ENCODE data around the gene VEZF1. TPM values are rescaled to one million over a fixed set of nuclear protein-coding genes. Genes with fewer than 3 reads are reported as not detected.

The VEZF1 gene, protein sequence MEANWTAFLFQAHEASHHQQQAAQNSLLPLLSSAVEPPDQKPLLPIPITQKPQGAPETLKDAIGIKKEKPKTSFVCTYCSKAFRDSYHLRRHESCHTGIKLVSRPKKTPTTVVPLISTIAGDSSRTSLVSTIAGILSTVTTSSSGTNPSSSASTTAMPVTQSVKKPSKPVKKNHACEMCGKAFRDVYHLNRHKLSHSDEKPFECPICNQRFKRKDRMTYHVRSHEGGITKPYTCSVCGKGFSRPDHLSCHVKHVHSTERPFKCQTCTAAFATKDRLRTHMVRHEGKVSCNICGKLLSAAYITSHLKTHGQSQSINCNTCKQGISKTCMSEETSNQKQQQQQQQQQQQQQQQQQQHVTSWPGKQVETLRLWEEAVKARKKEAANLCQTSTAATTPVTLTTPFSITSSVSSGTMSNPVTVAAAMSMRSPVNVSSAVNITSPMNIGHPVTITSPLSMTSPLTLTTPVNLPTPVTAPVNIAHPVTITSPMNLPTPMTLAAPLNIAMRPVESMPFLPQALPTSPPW
- 17.3 and 20.8 TPM in 2 replicates for total RNA-seq (ENCODE audit: low replicate concordance)

DNA sequence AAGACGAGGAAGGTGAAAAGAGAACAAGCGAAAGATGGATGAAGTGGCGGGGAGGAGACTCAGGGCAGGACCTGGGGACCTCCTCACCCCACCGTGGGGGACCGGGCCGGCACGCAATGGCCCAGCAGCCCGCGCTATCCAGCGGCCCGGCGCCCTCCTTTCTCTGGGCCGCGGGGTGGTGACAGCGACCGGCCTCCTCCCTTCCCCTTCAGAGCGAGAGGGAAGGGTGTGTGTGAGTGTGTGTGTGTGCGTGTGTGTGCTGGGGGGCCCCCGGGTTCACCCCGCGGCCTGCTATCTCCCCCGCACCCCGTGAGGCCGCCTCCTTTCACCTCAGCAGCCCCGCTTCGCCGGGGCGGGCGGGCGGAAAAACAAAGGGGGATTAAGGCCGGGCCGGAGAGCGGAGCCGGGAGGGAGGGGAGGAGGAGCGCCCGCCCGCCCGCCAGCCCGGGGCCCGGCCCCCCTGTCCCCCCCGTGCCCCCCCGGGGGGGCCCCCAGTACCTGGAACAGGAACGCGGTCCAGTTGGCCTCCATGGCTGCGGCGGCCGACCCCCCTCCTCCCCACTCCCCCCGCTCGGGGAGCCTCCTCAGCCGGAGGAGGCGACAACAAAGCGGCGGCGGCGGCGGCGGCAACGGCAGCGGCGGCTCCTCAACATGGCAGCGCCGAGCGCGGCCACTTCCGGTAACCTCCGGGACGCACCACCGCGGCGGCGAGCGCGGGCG lies at the start of gene VEZF1:
VEZF1 (minus strand) TSS at position 674 of the 720 bp plus-strand sequence; CDS start at position 531, 143 bp downstream.

DNA sequence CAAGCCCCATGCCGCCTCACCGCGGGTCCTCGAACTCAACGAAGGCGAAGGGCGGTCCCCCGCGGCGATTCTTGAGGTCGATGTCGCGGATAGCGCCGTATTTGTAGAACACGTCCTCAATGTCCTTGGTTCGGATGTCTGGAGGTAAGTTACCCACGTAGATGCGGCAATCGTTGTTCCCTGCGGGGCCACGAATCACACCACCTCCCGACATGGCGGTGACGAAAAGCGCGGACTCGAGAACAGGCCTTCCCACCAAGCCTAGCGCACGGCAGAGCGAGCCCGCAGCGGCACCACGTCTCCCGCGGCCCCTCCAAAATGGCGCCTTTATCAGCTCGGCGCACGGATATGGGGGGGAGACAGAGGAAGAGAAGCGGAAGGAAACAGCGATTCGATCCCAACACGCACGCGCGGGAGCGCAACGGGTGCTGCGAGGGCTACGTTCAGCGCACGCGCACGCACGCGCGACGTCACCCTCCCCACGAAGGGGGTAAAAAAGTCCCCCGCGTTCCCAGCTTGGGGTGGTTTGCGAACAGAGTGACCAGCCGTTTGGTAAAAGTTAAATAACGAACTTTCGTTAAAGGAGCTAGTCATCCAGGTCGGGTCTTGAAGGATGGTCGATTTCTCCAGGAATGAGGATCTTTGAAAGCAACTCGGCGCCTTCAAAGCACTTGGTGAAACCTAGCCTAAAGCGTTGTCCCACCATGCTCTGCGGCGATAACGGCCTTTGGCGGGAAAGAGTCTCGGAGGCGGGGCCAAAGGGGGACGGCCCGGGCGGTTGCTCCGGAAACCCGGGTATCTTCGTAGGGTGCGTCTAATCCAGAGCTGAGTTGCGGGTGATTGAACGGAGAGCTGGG lies 19.1 kb upstream of the VEZF1 start, which contains the start of gene SRSF1:
SRSF1 (minus strand) TSS at position 323 of the 857 bp plus-strand sequence; CDS start at position 214, 109 bp downstream.

DNA sequence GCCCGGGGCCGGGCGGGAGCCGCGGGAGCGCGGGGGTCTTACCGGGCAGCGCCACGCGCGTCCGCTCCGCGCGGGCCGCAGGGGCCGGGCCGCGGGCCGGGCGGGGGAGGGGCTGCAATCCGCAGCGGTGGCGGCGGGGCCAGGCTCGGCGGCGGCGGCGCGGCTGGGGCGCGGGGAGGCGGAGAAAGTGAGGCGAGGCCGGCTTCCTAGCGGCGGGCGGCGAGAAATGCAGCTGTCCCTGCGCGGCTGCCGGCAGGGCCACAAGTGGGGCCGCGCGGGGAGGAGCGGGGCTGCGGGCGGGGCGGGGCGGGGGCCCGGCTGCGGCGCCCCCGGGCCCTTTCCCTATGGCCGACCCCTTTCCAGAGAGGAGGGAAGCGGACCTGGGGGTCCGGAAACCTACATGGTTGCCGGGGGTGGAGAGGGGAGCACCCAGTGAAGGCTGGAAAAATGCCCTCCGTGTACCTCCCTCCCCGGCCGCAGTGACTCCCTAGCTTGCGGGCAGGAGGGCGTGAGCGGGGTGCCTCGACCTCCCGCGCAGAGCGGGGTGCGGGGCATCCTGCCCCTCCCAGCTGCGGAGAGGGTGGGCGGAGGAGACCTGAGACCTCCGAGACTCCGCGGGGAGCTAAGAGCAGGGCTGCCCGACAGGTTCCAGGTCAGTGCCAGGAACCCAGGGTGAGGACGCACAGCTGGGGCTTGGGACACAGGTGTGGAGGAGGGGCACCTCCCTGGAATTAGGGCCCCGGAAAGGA lies 32.7 kb downstream of the VEZF1 start, which contains the start of gene CUEDC1:
CUEDC1 (minus strand) TSS at position 230 of the 749 bp plus-strand sequence. CDS start 69,848 bp downstream, outside the sequence.

Other genes with a start within 250 kb of the VEZF1 start
- not detected in 2 replicates for gene CCDC182, start 243.0 kb downstream of the VEZF1 start, total RNA-seq (ENCODE audit: low replicate concordance)
- 31.4 and 54.5 TPM in 2 replicates for gene MRPS23, start 138.2 kb downstream of the VEZF1 start, total RNA-seq (ENCODE audit: low replicate concordance)
- 6.2 and 9.4 TPM in 2 replicates for gene CUEDC1, start 32.8 kb downstream of the VEZF1 start, total RNA-seq (ENCODE audit: low replicate concordance)
- 421 and 590 TPM in 2 replicates for gene SRSF1, start 19.0 kb upstream of the VEZF1 start, total RNA-seq (ENCODE audit: low replicate concordance)
- 12.9 and 24.9 TPM in 2 replicates for gene DYNLL2, start 95.2 kb upstream of the VEZF1 start, total RNA-seq (ENCODE audit: low replicate concordance)
- gene OR4D1, start 160.1 kb upstream of the VEZF1 start, total RNA-seq (ENCODE audit: low replicate concordance): not detected in 2 replicates
- gene OR4D2, start 178.7 kb upstream of the VEZF1 start, total RNA-seq (ENCODE audit: low replicate concordance): not detected in 2 replicates
- not detected in 2 replicates for gene EPX, start 204.5 kb upstream of the VEZF1 start, total RNA-seq (ENCODE audit: low replicate concordance)
- 8.2 and 12.9 TPM in 2 replicates for gene MKS1, start 231.0 kb upstream of the VEZF1 start, total RNA-seq (ENCODE audit: low replicate concordance)